ENCODE results near the gene PCNT.

DNA sequence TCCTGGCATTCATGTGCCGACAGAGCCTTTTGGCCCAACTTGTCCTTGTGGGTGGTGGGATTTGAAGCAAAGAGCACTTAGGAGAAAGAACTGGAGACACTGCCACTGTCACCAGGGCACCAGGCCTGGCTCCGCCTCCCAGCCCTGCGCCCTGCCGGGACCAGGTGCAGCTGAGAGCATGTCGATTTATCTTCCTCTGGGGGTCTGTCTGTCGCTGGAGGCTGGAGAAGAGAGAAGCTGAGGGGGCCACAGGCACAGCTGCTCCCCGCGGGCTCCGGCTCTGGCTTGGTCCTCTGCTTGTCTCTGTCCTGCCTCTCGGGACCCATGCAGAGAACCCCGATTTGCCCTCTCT is 28.2 kb downstream of the PCNT start:
- TF ChIP-seq, protein P1, sequence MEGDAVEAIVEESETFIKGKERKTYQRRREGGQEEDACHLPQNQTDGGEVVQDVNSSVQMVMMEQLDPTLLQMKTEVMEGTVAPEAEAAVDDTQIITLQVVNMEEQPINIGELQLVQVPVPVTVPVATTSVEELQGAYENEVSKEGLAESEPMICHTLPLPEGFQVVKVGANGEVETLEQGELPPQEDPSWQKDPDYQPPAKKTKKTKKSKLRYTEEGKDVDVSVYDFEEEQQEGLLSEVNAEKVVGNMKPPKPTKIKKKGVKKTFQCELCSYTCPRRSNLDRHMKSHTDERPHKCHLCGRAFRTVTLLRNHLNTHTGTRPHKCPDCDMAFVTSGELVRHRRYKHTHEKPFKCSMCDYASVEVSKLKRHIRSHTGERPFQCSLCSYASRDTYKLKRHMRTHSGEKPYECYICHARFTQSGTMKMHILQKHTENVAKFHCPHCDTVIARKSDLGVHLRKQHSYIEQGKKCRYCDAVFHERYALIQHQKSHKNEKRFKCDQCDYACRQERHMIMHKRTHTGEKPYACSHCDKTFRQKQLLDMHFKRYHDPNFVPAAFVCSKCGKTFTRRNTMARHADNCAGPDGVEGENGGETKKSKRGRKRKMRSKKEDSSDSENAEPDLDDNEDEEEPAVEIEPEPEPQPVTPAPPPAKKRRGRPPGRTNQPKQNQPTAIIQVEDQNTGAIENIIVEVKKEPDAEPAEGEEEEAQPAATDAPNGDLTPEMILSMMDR (IDR thresholded peaks at IDR 0.05; ENCODE audit: poor library complexity, severe bottlenecking), result no peak
- TF ChIP-seq TAF1 (IDR thresholded peaks at IDR 0.05; ENCODE audit: low read depth) (no peak), SMC3 (conservative IDR thresholded peaks at IDR 0.05; ENCODE audit: poor library complexity) (no peak), EZH2 (IDR thresholded peaks at IDR 0.05; ENCODE audit: borderline replicate concordance, insufficient read depth, low read length, poor library complexity, severe bottlenecking) (no peak), EP300 (conservative IDR thresholded peaks at IDR 0.05; ENCODE audit: poor library complexity, severe bottlenecking) (no peak), RAD21 (conservative IDR thresholded peaks at IDR 0.05) (no peak)
